Measurements from ENCODE around the gene ADAMTSL1. TPM values are rescaled to one million over a fixed set of nuclear protein-coding genes. Genes with fewer than 3 reads are reported as not detected.

ADAMTSL1 gene
- total RNA-seq, 1 experiment from 2014 or later = 0.94 TPM

- Mint-ChIP-seq H3K36me3 (no peaks in the 10 kb centered on the region), H3K4me1 (peaks cover 8% of the 10 kb centered on the region), H3K27ac (no peak overlapping the region), H3K4me3 (no peak overlapping the region), H3K27me3 (ENCODE audit: low read depth) (no peaks in the 10 kb centered on the region), H3K9me3 (peaks cover 18% of the 10 kb centered on the region)
- CTCF ChIA-PET = no interaction called here
- POLR2A ChIA-PET = no interaction called here
- DNase-seq (ENCODE audit: low spot score) (no peak), ATAC-seq (peak; percentile 51; the same call in 1 of the 2 replicates)
- TF ChIP-seq ZNF416 (CRISPR knock-in tag; IDR thresholded peaks at IDR 0.05) (no peak), ZNF281 (CRISPR knock-in tag; IDR thresholded peaks at IDR 0.05) (no peak), FOXJ3 (CRISPR knock-in tag; IDR thresholded peaks at IDR 0.05; ENCODE audit: borderline replicate concordance) (no peak), SMAD4 (CRISPR knock-in tag; IDR thresholded peaks at IDR 0.05) (no peak), ATF1 (CRISPR knock-in tag; IDR thresholded peaks at IDR 0.05) (no peak), ESRRA (CRISPR knock-in tag; IDR thresholded peaks at IDR 0.05; ENCODE audit: borderline replicate concordance) (no peak), E2F5 (CRISPR knock-in tag; IDR thresholded peaks at IDR 0.05) (no peak), ZNF317 (CRISPR knock-in tag; IDR thresholded peaks at IDR 0.05; ENCODE audit: borderline replicate concordance, low read depth) (no peak)
- TF ChIP-seq, protein P1, sequence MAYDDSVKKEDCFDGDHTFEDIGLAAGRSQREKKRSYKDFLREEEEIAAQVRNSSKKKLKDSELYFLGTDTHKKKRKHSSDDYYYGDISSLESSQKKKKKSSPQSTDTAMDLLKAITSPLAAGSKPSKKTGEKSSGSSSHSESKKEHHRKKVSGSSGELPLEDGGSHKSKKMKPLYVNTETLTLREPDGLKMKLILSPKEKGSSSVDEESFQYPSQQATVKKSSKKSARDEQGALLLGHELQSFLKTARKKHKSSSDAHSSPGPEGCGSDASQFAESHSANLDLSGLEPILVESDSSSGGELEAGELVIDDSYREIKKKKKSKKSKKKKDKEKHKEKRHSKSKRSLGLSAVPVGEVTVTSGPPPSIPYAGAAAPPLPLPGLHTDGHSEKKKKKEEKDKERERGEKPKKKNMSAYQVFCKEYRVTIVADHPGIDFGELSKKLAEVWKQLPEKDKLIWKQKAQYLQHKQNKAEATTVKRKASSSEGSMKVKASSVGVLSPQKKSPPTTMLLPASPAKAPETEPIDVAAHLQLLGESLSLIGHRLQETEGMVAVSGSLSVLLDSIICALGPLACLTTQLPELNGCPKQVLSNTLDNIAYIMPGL (CRISPR knock-in tag; IDR thresholded peaks at IDR 0.05) = no peak
Observed at GRCh38 chr9:18550286-18550685, 76.3 kb downstream of the ADAMTSL1 start.

DNA sequence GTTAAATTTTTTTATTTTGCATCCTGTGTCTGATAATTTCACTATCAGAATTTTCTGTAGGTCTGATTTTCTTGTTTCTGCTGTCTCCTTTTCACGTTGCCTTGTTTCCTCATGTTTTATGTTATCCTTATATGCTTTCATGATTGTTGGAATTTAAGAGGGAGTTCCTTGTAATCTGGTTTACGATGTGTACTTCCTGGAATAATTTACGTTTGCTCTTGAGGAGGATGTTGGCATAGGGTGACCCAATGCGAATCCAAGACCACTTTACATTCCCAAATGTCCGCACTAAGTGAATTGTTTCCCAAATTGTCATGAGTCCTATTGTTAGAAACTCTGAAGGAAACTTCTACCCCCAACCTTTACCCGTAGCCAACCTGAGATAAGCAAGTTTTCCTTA is 80.3 kb downstream of the ADAMTSL1 start:
- Mint-ChIP-seq H3K27ac (no peak overlapping the region), H3K4me3 (no peak overlapping the region), H3K9me3 (peaks cover 27% of the 10 kb centered on the region), H3K4me1 (peaks cover 8% of the 10 kb centered on the region), H3K36me3 (peaks cover 4% of the 10 kb centered on the region; the same call in 1 of the 2 replicates), H3K27me3 (ENCODE audit: low read depth) (no peaks in the 10 kb centered on the region)
- ATAC-seq = no peak
- TF ChIP-seq ZNF423 (CRISPR knock-in tag; IDR thresholded peaks at IDR 0.05) = no peak
- DNase-seq (ENCODE audit: low spot score) = no peak
- ChIA-PET POLR2A (no interaction called here), CTCF (interaction anchor here (0.7 kb wide), 1 partner anchor 903 kb away, joined by 4 read pairs; no protein-coding TSS in a partner anchor)

- Mint-ChIP-seq H3K27ac (no peak overlapping the region), H3K9me3 (peaks cover 33% of the 10 kb centered on the region), H3K27me3 (ENCODE audit: low read depth) (no peaks in the 10 kb centered on the region), H3K4me1 (peaks cover 5% of the 10 kb centered on the region), H3K4me3 (no peak overlapping the region), H3K36me3 (peaks cover 4% of the 10 kb centered on the region; the same call in 1 of the 2 replicates)
- ChIA-PET POLR2A (no interaction called here), CTCF (interaction anchor here (0.7 kb wide), 1 partner anchor 902 kb away, joined by 4 read pairs; no protein-coding TSS in a partner anchor)
- DNase-seq (ENCODE audit: low spot score) (no peak), ATAC-seq (no peak)
- TF ChIP-seq TP53 (CRISPR knock-in tag; IDR thresholded peaks at IDR 0.05) (no peak), FOXK1 (CRISPR knock-in tag; IDR thresholded peaks at IDR 0.05) (no peak), ZNF138 (CRISPR knock-in tag; conservative IDR thresholded peaks at IDR 0.05) (no peak), GTF2I (CRISPR knock-in tag; conservative IDR thresholded peaks at IDR 0.05) (no peak), NFATC4 (CRISPR knock-in tag; IDR thresholded peaks at IDR 0.05) (no peak), ESRRA (CRISPR knock-in tag; IDR thresholded peaks at IDR 0.05; ENCODE audit: borderline replicate concordance) (no peak), ZNF532 (CRISPR knock-in tag; IDR thresholded peaks at IDR 0.05; ENCODE audit: borderline replicate concordance) (no peak), JAZF1 (CRISPR knock-in tag; IDR thresholded peaks at IDR 0.05) (no peak), OVOL2 (CRISPR knock-in tag; IDR thresholded peaks at IDR 0.05; ENCODE audit: borderline replicate concordance) (no peak)
- TF ChIP-seq, protein P2, sequence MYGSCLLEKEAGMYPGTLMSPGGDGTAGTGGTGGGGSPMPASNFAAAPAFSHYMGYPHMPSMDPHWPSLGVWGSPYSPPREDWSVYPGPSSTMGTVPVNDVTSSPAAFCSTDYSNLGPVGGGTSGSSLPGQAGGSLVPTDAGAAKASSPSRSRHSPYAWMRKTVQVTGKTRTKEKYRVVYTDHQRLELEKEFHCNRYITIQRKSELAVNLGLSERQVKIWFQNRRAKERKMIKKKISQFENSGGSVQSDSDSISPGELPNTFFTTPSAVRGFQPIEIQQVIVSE (CRISPR knock-in tag; IDR thresholded peaks at IDR 0.05; ENCODE audit: borderline replicate concordance) = no peak
- TF ChIP-seq, protein P3, sequence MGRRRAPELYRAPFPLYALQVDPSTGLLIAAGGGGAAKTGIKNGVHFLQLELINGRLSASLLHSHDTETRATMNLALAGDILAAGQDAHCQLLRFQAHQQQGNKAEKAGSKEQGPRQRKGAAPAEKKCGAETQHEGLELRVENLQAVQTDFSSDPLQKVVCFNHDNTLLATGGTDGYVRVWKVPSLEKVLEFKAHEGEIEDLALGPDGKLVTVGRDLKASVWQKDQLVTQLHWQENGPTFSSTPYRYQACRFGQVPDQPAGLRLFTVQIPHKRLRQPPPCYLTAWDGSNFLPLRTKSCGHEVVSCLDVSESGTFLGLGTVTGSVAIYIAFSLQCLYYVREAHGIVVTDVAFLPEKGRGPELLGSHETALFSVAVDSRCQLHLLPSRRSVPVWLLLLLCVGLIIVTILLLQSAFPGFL (CRISPR knock-in tag; IDR thresholded peaks at IDR 0.05; ENCODE audit: borderline replicate concordance) = no peak
Observed at GRCh38 chr9:18555105-18555883, 81.3 kb downstream of the ADAMTSL1 start.
